ENCODE results near the gene ZNF680.
"Not testable (repeated sequence)": the region's sequence is repeated elsewhere in the genome, so short reads cannot be mapped to it uniquely, and the experiment has no call there.

ZNF680 gene

GRCh38 chr7:64555046-64555445 is 7.8 kb downstream of the ZNF680 start:
- DNase-seq: no peak

GRCh38 chr7:64554188-64554587 is 8.7 kb downstream of the ZNF680 start:
- DNase-seq: not testable (repeated sequence)

- DNase-seq: no peak
These were observed 11.3 kb downstream of the ZNF680 start for GRCh38 chr7:64551375-64552142.

- DNase-seq: no peak
These were observed 18.9 kb downstream of the ZNF680 start for GRCh38 chr7:64544010-64544409.

GRCh38 chr7:64541438-64542359 is 21.2 kb downstream of the ZNF680 start:
- DNase-seq: no peak

- no peak for DNase-seq
These were observed 29.1 kb downstream of the ZNF680 start for GRCh38 chr7:64533756-64534155.

- DNase-seq: no peak
These were observed 34.1 kb downstream of the ZNF680 start for GRCh38 chr7:64528770-64529169.

GRCh38 chr7:64521409-64521984 is 41.4 kb downstream of the ZNF680 start:
- DNase-seq: no peak

- DNase-seq: no peak
These were observed 46.4 kb downstream of the ZNF680 start for GRCh38 chr7:64516451-64516850.

- DNase-seq: no peak
These were observed 47.1 kb downstream of the ZNF680 start for GRCh38 chr7:64515781-64516180.

- no peak for DNase-seq
These were observed 47.5 kb downstream of the ZNF680 start for GRCh38 chr7:64515330-64515729.

GRCh38 chr7:64509583-64509982 is 53.3 kb downstream of the ZNF680 start:
- no peak for DNase-seq

- DNase-seq: no peak
These were observed 58.2 kb downstream of the ZNF680 start for GRCh38 chr7:64504581-64505120.

- no peak for DNase-seq
These were observed 64.6 kb downstream of the ZNF680 start for GRCh38 chr7:64498270-64498669.

- DNase-seq: no peak
These were observed 67.9 kb downstream of the ZNF680 start for GRCh38 chr7:64494912-64495461.

- no peak for DNase-seq
These were observed 77.2 kb downstream of the ZNF680 start for GRCh38 chr7:64485623-64486022.
